ENCODE data around the gene FMN1.

The FMN1 gene

GRCh38 chr15:32784581-32784980 lies 409.9 kb downstream of the FMN1 start:
- Histone ChIP-seq H3K4me3 (no peak overlapping the region), H3K27ac (no peak overlapping the region)

GRCh38 chr15:32781781-32782180 lies 412.7 kb downstream of the FMN1 start:
- no peak overlapping the region for H3K4me3 ChIP-seq
- no peak overlapping the region for H3K27ac ChIP-seq

- H3K4me3 ChIP-seq = no peak overlapping the region
- no peak overlapping the region for H3K27ac ChIP-seq
Measured at GRCh38 chr15:32778391-32779176, 415.9 kb downstream of the FMN1 start.

- H3K4me3 ChIP-seq = no peak overlapping the region
- peak overlapping the region in 1 of 21 experiments; percentile 22 for H3K27ac ChIP-seq
Measured at GRCh38 chr15:32775103-32775502, 419.4 kb downstream of the FMN1 start.

- H3K27ac ChIP-seq = peak overlapping the region in 2 of 21 experiments; percentile 22 to 26
- H3K4me3 ChIP-seq = no peak overlapping the region
Measured at GRCh38 chr15:32774022-32774421, 420.5 kb downstream of the FMN1 start.

GRCh38 chr15:32767236-32767635 lies 427.3 kb downstream of the FMN1 start:
- no peak overlapping the region for H3K27ac ChIP-seq
- H3K4me3 ChIP-seq = no peak overlapping the region

- no peak overlapping the region for H3K27ac ChIP-seq
- H3K4me3 ChIP-seq = no peak overlapping the region
Measured at GRCh38 chr15:32766101-32766500, 428.4 kb downstream of the FMN1 start.

GRCh38 chr15:32765236-32765635 lies 429.3 kb downstream of the FMN1 start:
- no peak overlapping the region for H3K4me3 ChIP-seq
- no peak overlapping the region for H3K27ac ChIP-seq

- H3K4me3 ChIP-seq = no peak overlapping the region
- H3K27ac ChIP-seq = no peak overlapping the region
Measured at GRCh38 chr15:32763295-32763694, 431.2 kb downstream of the FMN1 start.

- Histone ChIP-seq H3K4me3 (no peak overlapping the region), H3K27ac (no peak overlapping the region)
Measured at GRCh38 chr15:32757426-32757825, 437.1 kb downstream of the FMN1 start.

GRCh38 chr15:32750979-32751378 lies 443.5 kb downstream of the FMN1 start:
- Histone ChIP-seq H3K4me3 (no peak overlapping the region), H3K27ac (no peak overlapping the region)

- no peak overlapping the region for H3K4me3 ChIP-seq
- H3K27ac ChIP-seq = peak overlapping the region in 3 of 21 experiments; percentile 8 to 71 (median 36)
Measured at GRCh38 chr15:32747921-32748342, 446.6 kb downstream of the FMN1 start.

GRCh38 chr15:32746116-32746857 lies 448.2 kb downstream of the FMN1 start:
- Histone ChIP-seq H3K27ac (peak overlapping the region in 1 of 21 experiments; percentile 71), H3K4me3 (no peak overlapping the region)

GRCh38 chr15:32743411-32744140 lies 450.9 kb downstream of the FMN1 start:
- no peak overlapping the region for H3K27ac ChIP-seq
- no peak overlapping the region for H3K4me3 ChIP-seq

GRCh38 chr15:32739522-32740063 lies 454.9 kb downstream of the FMN1 start:
- no peak overlapping the region for H3K4me3 ChIP-seq

GRCh38 chr15:32738666-32739065 lies 455.8 kb downstream of the FMN1 start:
- no peak overlapping the region for H3K27ac ChIP-seq
- no peak overlapping the region for H3K4me3 ChIP-seq

More at GRCh38 chr15:32739522-32740063, 454.9 kb downstream of the FMN1 start:
- no peak overlapping the region for H3K27ac ChIP-seq

GRCh38 chr15:32737304-32737703 lies 457.2 kb downstream of the FMN1 start:
- Histone ChIP-seq H3K4me3 (no peak overlapping the region), H3K27ac (no peak overlapping the region)

- H3K27ac ChIP-seq = no peak overlapping the region
- no peak overlapping the region for H3K4me3 ChIP-seq
Measured at GRCh38 chr15:32736701-32737061, 457.8 kb downstream of the FMN1 start.

- H3K4me3 ChIP-seq = no peak overlapping the region
- no peak overlapping the region for H3K27ac ChIP-seq
Measured at GRCh38 chr15:32735989-32736700, 458.4 kb downstream of the FMN1 start.

GRCh38 chr15:32733281-32733680 lies 461.2 kb downstream of the FMN1 start:
- H3K27ac ChIP-seq = no peak overlapping the region

More at GRCh38 chr15:32733281-32733680, 461.2 kb downstream of the FMN1 start:
- H3K4me3 ChIP-seq = no peak overlapping the region
